Stimulated activated CD4-positive, alpha-beta T cell treated with anti-CD3 and anti-CD28 coated beads, Interleukin-4, amount 100 ng/mL, for 4 hours (primary cell): ENCODE measurements around the gene GPC1.

Experiments
- DNase-seq, 2 experiments: peaks; one replicate each; pipeline ENCODE4 v3.0.0-alpha.2; 2020

The GPC1 gene

DNA sequence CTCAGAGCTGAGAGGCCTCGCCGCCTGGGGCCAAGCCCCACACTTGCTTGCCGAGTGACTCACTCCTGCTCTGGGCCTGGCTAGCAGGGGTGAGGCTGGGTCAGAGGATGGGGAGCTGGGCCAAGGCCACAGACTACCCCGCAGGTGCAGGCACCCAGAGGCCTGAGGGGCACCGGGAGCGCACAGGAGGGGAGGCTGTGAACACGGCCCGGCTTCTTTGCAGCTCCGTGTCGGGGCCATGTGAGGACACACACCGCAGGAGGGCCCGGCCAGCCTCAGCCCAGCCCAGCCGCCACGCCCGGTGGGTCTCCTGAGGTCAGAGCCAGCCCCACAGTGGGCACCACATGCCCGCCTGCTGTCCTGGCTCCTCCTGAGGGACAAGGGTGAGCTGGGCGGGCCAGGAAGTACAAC, 8.4 kb downstream of the GPC1 start:
- no peak for DNase-seq

DNA sequence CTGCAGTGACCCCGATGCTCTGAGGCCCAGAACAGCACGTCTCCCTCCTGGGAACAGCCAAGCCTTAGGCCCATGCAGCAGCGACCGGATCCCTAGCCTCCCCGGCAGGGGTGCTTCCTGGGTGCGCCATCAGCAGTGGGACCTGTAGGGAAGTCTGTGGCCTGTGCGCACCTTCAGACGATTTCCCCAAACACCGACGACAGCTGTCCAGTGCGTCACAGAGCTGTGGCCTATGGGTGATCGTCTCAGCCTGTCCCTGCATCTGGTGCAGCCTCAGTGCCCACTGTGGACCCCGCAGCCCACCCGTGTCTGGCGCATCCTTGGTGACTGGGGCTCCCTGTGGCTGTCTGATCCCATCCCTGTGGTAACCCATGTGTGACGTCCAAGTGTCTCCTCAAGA, 9.0 kb downstream of the GPC1 start:
- DNase-seq: no peak

GRCh38 chr2:240445961-240446663, 10.6 kb downstream of the GPC1 start:
- DNase-seq: no peak

GRCh38 chr2:240446664-240447175, 11.3 kb downstream of the GPC1 start:
- DNase-seq: no peak

- DNase-seq: no peak
These were observed 11.9 kb downstream of the GPC1 start for GRCh38 chr2:240447331-240447730.

DNA sequence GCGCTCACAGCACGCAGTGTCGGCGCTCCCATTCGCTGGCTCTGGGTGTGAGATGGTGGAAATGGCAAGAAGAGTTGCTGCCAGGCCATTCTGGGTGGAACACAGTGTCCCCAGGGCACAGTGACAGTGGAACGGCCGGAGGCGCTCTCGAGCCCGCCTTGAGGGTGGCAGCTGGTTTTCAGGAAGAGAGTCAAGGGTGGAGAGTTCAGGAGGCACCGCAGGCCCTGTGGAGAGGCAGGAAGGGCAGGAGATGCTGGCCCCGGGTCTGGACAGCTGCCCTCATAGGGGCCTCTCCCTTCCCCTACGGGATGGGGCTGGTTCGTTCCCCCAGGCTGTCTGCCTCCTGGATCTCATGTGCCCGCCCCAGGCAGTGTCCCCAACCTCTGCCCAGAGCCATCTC, 12.5 kb downstream of the GPC1 start:
- no peak for DNase-seq

- DNase-seq: no peak
These were observed 13.2 kb downstream of the GPC1 start for GRCh38 chr2:240448387-240449274.

GRCh38 chr2:240449764-240450531, 14.5 kb downstream of the GPC1 start:
- no peak for DNase-seq

DNA sequence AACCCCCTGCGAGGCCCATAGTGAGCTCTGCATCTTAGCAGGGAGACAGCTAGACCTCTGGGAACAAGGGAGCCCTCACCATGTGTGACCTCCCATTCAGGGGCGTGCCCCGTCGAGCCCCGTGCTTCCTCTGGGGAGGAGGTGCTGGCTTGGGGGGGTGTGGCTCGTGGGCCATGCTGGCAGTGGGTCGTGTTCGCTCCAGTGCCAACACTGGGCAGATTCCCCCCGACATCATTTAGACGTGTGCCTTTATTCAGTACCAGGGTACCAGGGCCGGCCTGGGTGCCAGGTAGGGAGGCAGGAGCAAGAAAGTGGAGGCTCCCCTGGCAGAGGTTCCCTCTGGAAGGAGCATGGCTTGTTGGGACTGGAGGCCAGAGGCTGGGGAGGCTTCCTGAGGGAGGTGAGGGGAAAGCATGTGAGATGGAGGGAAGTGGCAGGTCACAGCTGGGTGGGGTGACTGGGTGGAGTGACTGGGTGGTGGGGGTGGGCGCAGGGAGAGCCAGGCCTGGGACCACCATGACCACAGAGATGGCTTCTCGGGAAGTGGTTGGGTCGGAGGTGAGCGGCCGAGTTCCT, 15.2 kb downstream of the GPC1 start:
- DNase-seq: no peak

DNA sequence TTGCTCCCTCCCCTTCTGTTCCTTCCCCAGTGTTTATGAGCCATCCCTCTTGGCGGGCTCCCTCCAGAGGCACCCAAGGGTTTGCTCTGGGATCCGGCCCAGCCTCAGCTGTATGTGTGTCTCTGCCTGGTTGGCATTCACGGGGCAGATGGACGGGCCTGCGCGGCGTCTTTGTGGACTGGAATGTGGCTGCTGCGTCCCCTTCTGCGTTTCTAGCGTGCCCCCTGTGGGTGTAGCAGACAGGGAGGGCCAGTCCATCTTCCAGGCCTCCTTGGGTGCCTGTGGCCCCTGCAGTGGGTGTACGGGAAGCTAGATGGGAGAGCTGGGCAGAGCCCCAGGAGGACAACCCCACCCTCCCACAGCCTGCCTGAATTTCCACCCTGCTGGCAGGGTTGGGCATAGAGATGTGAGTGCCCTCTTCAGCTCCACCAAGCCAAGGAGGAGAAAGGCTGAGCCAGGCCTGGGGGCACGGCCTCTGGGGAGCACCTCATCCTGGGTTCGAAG, 15.7 kb downstream of the GPC1 start:
- DNase-seq: no peak

- no peak for DNase-seq
These were observed 16.5 kb downstream of the GPC1 start for GRCh38 chr2:240451791-240452461.

- no peak for DNase-seq
These were observed 17.2 kb downstream of the GPC1 start for GRCh38 chr2:240452462-240453256.

GRCh38 chr2:240453461-240454105, 18.1 kb downstream of the GPC1 start:
- DNase-seq: no peak

DNA sequence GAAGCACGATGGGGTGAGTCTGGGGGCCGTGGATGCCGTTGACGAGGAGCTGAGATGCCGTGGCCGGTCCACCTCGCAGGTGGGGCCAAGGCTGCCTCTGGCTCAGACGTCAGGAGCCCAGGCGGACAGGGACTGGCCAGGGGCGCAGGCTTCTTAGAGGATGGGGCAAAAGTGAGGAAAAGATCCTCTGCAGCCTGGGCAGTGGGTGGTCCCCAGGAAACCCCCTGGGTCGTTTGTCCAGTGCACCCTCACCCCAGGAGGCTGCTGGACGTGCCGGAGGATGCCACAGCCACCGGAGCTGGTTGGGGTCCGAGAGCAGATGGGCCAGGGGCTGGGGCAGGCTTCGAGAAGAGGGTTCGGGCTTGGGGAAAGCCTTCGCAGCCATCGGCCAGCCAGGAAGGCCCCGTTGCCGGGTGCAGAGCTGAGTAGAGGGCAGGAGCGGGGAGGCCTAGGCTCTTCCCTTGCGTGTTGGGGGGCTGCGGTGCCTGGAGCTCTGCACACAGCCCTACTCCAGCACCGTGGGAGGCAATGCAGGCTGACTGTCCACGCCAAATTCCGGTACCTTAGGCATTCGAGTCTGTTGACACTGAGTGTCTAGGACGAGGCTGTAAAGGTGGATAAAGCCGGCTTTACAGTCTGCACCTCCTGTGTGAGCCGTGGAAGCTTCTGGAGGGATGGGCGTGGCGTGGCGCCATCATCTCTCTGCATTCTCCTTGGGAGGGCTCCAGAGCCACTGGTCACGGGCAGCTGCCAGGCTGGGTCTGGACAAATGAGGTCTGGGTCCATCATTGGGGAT, 18.8 kb downstream of the GPC1 start:
- no peak for DNase-seq

DNA sequence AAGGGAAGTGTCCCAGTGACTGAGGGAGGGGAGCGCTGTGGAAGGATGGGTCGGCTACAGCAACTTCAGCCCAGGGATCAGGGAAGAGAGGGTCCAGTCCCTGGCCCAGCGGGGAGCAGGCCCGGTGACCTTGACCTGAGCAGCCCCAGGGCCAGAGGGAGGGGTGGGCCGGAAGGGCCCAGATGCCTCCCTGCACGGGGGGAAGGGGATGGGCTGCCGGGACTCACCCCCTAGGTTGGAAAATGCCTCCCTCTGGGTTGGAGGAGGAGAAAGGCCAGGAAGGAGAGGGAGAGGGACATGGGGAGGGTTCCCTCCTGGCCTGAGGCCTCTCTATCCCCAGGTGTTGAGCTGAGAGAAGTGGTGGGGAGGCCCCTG, 19.8 kb downstream of the GPC1 start:
- no peak for DNase-seq

DNA sequence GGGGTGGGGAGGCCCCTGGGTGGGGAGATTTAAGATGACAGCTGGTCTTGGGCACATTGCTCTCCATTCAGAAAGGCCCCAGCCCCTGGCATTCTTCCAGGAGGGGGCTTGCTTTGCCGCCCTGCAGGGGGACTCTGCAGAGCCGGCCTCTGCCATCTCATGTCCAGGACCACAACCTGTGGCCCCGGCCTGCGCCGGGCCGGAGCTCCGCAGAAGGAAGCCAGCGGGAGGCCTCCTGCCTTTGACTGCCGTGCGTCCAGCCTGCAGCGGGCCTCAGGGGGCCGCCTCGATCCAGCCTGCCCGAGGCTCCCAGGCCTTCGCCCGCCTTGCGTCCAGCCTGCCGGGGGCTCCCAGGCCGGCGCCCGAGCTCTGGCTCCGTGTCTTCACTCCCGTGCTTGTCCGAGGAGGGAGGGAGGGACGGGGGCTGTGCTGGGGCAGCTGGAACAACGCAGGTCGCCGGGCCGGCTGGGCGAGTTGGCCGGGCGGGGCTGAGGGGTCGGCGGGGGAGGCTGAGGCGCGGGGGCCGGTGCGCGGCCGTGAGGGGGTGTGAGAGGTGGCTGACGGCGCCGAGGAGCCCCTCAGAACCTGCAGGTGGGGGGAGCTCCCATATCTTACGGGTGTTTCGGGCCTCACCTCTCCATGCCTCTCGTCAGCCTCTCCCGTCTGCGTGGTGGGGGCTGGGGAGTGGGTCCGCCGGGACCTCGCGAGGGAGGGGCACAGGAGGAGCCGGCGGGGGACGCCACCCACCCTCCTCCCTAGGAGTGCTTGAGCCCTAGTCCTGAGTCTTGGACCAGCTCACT, 20.4 kb downstream of the GPC1 start:
- DNase-seq: no peak

GRCh38 chr2:240456447-240457222, 21.2 kb downstream of the GPC1 start:
- no peak for DNase-seq
